GDM1 (cell line): Measurements from ENCODE around the gene WDR73.
A peak's percentile ranks its signal among the peaks of the same experiment; 100 is the strongest.
"Not testable (repeated sequence)": the region's sequence is repeated elsewhere in the genome, so short reads cannot be mapped to it uniquely, and the experiment has no call there.

Experiments
- DNase-seq: peaks from one replicate; lab custom pipeline; 2025; lab: John Stamatoyannopoulos, UW

WDR73 gene

DNA sequence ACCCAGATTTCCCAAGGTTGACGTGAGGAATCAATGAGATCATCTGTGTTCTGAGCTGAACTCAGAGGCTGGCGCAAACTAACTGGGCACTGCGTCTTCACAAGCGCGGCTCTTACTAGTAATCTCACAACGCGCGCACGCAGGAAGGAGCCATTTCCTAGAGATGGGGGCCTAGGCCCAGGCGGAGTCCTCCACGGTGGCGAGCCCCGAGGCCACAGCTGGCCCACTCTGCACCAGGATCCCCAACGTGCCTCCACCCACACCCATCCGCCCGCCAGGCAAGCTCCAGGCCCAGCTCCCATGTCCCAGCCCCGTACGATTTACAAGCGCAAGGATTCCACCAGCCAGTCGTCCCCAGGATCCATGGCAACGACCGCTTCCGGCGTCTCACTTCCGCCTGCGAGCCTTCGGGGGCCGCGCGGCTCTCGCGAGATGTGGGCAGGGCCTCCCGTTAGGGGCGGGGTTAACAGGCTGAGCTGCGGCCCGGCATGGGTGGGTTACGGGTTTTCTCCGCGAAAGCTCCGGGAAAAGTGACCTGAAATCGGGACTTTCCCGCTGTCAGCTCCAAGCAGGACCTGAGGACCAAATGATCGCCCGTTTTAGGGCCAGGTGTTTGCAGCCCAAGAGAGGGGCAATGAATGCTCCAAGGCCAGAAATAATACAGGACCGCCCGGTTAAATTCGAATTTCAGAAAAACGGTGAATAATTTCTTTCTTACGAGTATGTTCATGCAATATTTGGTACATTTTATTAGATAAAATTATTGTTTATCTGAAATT is at the start of gene WDR73:
WDR73 (minus strand) TSS at position 374 of the 779 bp plus-strand sequence; CDS start at position 365, 9 bp downstream.
- DNase-seq: peak; percentile 90

DNA sequence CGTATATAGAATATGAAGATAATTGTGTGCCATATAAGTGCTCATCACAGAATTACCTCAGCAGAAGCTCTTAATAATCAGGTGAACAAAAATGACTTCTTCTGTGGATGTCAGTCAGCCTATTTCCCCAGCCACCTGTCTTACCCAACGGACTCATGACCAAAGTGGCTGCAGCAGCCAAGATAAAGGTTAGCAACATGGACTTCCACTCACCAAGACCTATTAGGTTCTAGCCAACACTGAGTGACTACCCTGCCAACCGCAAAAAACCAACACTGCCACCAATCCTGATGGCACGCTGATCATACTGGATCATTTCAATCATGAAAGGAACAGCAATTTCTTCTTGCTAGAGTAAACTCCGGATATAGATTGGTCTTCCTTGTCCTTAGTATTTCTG is 49.7 kb upstream of the WDR73 start:
- no peak for DNase-seq

DNA sequence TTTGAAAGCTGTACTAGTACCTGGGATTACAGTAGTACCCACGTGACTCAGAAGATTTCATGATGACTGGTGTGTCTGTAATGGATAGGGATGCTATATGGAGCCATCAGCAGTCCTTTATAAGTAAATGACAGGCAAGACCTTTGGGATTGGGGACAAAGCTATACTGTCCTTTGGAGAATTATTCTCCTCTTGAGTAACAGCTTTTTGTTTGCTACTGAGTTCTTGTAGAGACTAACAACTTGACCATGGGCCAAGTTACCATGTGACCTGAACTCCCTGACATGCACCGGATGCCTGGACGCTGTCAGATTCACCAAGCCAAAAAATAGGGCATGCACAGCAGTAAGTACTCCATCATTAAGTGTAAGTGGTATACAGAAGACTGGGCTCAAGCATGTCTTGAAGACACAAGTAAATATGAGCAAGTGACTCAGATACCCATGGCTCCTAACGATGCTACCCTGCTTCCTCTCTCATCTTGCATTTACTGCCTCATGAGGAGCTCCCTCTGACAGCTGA is 48.9 kb upstream of the WDR73 start:
- no peak for DNase-seq

DNA sequence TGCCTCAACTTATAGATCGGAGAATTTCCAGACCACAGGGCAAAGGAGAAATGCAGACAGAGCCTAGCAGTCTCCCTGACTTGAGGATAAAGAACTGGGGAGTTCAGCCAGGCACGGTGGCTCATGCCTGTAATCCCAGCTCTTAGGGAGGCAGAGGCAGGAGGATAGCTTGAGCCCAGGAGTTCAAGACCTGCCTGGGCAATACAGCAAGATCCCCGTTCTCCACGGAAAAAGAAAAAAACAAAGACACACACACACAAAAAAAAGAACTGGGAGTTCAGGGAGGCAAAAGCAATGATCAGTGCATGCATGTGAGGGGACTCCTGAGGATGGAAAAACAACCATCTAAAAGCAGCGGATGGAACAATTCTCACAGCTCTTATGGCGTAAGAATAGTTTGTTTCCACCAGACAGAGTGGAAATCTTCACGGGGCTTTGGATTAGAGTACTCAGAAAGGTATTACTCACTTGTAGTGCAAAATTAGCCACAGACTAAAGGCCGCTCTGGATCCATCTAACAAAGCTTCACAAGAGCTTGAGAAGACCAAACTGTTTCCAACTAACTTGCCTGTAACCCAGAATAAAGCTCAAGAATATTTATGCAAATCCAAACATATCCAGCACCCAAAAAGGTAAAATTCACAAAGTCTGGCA is 45.6 kb upstream of the WDR73 start:
- no peak for DNase-seq

GRCh38 chr15:84697236-84697990 is 43.3 kb upstream of the WDR73 start:
- no peak for DNase-seq

DNA sequence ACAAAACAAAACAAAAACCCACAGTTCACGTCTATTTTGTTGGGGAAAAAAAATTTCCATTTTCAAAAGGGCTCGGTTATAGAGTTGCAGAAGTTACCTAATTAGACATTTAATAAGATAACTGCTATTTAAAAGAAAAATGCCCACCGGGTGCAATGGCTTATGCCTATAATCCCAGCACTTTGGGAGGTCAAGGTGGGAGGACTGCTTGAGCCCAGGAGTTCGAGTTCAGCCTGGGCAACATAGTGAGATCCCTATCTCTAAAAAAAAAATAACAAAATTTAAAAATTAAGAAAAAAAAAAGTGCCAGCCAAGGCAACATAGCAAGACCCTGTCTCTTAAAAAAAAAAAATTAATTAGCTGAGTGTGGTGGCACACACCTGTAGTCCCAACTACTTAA is 42.7 kb upstream of the WDR73 start:
- DNase-seq: no peak

- DNase-seq: no peak
Measured at GRCh38 chr15:84690342-84690741, 36.3 kb upstream of the WDR73 start.

DNA sequence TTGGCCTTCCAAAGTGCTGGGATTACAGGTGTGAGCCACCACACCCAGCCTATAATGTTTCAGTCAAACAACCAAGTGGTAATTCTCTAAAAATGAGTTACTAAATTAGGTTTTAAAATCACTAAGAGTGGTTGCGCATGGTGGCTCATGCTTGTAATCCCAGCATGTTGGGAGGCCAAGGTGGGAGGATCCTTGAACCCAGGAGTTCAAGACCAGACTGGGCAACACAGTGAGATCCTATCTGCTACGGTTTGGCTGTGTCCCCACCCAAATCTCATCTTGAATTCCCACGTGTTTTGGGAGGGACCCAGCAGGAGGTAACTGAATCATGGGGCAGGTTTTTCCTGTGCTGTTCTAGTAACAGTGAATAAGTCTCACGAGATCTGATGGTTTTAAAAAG is 35.8 kb upstream of the WDR73 start:
- DNase-seq: no peak

DNA sequence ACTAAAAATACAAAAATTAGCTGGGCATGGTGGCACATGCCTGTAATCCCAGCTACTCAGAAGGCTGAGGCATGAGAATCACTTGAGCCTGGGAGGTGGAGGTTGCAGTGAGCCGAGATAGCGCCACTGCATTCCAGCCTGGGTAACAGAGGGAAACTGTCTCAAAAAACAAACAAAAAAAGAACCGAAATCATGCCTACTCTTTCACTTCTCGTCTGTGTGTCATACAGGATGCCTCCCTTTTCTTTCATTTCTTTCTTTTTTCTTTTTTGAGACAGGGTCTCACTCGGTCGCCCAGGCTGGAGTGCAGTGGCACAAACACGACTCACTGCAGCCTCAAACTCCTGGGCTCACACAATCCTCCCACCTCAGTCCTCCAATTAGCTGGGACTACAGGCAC is 32.4 kb upstream of the WDR73 start:
- DNase-seq: not testable (repeated sequence)

GRCh38 chr15:84685304-84685703 is 31.2 kb upstream of the WDR73 start:
- DNase-seq: no peak

GRCh38 chr15:84684092-84684491 is 30.0 kb upstream of the WDR73 start:
- DNase-seq: no peak

DNA sequence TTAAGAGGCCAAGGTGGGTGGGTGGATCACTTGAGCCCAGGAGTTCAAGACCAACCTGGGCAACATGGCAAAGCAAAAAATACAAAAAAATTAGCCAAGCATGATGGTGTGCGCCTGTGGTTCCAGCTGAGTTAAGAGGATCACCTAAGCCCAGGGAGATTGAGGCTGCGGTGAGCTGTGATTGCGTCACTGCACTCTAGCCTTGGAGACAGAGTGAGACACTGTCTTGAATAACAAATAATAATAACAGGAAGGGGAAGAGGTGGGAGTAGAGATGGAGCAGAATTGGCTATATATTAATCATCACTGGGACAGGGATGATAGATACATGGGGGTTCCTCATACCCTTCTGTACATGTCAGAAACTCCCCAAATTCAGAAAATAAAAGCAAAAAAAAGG is 27.7 kb upstream of the WDR73 start:
- no peak for DNase-seq

DNA sequence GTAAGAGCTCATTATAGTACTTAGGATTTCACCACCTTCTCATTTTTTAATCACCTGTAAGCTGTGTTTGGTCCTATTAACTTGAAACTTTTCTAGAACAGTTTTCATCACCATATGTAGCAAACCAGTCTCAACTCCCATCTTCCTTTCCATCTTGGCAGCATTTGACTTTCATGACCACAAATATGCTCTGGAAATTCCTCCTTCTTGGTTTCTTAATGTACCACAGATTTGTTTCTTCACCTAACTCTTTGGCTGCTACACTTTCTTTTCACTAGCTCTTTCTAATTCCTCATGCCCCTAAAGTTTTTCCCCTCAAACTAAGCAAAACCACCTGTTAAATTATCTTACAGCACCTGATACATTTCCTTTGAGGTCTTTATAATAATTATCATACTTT is 17.1 kb upstream of the WDR73 start:
- DNase-seq: no peak

- DNase-seq: no peak
Measured at GRCh38 chr15:84669726-84670125, 15.6 kb upstream of the WDR73 start.

GRCh38 chr15:84668221-84668982 is 14.3 kb upstream of the WDR73 start:
- DNase-seq: no peak

DNA sequence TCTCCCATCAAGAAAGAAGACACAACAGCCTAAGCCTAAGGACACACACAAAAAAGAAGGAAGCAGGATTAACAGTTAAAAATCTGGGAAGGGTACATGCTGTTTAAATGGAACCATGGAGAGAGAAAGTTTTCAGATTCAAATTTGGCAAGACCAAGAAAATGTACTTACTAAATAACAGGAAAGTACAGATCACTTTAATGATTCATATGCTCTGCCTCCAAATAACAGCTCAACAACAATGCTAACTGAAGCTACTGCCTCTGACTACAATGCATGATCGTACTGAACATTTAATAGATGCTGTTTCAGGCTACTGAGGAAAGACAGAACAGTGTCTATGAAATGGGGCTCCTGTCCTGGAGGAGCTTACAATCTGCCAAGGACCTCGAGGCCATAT is 12.3 kb upstream of the WDR73 start:
- no peak for DNase-seq

DNA sequence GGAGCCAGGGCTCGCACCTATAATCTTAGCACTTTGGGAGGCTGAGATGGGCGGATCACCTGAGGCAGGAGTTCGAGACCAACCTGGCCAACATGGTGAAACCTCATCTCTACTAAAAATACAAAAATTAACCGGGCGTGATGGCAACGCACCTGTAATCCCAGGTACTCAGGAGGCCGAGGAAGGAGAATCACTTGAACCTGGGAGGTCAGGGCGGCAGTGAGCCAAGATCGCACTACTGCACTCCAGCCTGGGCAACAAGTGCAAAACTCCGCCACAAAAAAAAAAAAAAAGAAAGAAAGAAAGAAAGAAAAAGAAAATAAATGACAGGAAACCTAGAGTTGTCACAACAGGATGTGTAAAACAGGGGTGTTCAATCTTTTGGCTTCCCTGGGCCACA is 6.9 kb upstream of the WDR73 start:
- DNase-seq: no peak

- no peak for DNase-seq
Measured at GRCh38 chr15:84659904-84660781, 6.1 kb upstream of the WDR73 start.

GRCh38 chr15:84658788-84659411 is 4.8 kb upstream of the WDR73 start:
- no peak for DNase-seq

DNA sequence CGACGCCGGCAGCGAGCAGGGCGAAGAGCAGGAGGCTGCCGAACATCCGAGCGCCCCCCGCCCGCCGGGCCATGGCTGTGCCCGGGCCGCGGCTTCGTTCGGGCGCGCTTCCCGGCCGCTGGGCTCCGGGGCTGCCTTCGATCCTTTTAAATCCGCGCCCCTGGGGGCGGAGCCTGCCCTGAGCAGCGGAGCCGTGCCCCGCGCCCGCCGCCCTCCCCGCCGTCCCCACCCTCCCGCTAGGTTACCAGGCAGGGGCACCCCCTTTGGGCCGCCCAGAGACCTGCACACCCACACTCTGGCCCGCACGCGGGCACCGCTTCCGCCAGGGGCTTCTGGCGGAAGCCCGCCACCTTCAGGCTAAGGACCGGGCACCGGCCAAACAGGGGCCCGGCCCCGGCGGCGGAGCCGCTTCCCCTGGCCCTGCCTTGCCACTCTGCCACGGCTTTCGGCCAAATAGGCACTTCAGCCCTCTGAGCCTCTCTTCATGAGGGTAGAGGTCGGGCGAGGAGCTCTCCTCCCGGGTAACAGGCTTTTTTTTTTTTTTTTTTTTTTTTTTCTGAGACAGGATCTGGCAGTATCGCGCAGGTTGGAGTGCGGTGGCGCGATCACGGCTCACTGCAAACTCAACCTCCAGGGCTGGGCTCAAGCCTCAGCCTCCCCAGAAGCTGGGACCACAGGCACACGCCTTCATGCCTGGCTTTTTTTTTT is 4.2 kb upstream of the WDR73 start, which contains the start of gene NMB:
NMB (minus strand) TSS at position 120 of the 708 bp plus-strand sequence; CDS start at position 73, 47 bp downstream.
- peak; percentile 72 for DNase-seq
